ENCODE results near the gene VWA1. TPM values are rescaled to one million over a fixed set of nuclear protein-coding genes. Genes with fewer than 3 reads are reported as not detected.

VWA1 gene
- total and polyA plus RNA-seq, 2 of the 4 experiments (the other 2 are of a cell fraction), result 1.1 to 6.1 TPM

GRCh38 chr1:1430114-1430982, 5.1 kb upstream of the VWA1 start:
- Histone ChIP-seq H4K91ac (ENCODE audit: insufficient read depth, low read depth, low read length) (peak overlapping the region; percentile 66; the same call in 1 of the 2 replicates), H2BK20ac (ENCODE audit: low read depth, low read length) (no peak overlapping the region), H2BK120ac (ENCODE audit: low read depth, low read length) (peak overlapping the region; percentile 38), H3K9me1 (ENCODE audit: insufficient read depth, low read length) (0 out of 2 replicates have a peak, but pooled peaks cover 5% of the 10 kb centered on the region), H2AK5ac (ENCODE audit: low read depth, low read length) (no peak overlapping the region; the same call in 1 of the 2 replicates), H3K4me3 (ENCODE audit: insufficient read depth, low read depth, low read length) (no peak overlapping the region), H4K20me1 (ENCODE audit: insufficient read depth, low read length) (no peaks in the 10 kb centered on the region), H3K23ac (ENCODE audit: low read depth, low read length) (no peak overlapping the region), H3K14ac (replicated peaks; ENCODE audit: low read depth, low read length) (no peak overlapping the region; the same call in none of the 2 replicates), H3K27ac (ENCODE audit: insufficient read depth, low read length) (peak overlapping the region; percentile 9; the same call in 1 of the 2 replicates), H3K4me2 (ENCODE audit: low read depth, low read length) (peak overlapping the region; percentile 1; the same call in 1 of the 2 replicates), H3K9ac (ENCODE audit: low read depth, low read length) (no peak overlapping the region), H3K9me3 (ENCODE audit: control insufficient read depth, insufficient read depth, low read length) (no peaks in the 10 kb centered on the region), H2BK15ac (ENCODE audit: low read depth, low read length) (no peak overlapping the region), H3K56ac (ENCODE audit: extremely low read depth, insufficient read depth, low read length) (no peak overlapping the region), H2AK9ac (replicated peaks; ENCODE audit: low read depth, low read length, poor library complexity) (peak overlapping the region; percentile 22), H4K5ac (ENCODE audit: low read depth, low read length) (peak overlapping the region; percentile 65), H3K36me3 (ENCODE audit: control insufficient read depth, insufficient read depth, low read length) (no peaks in the 10 kb centered on the region), H3K18ac (ENCODE audit: low read depth, low read length) (peak overlapping the region; percentile 19; the same call in 1 of the 2 replicates), H3K27me3 (ENCODE audit: control insufficient read depth, insufficient read depth, low read length) (no peaks in the 10 kb centered on the region), H3K79me1 (ENCODE audit: low read depth in 1 of 2, low read length in 2 of 2) (no peaks in the 10 kb centered on the region), H3K4ac (ENCODE audit: low read depth, low read length) (peak overlapping the region; percentile 42), H2BK5ac (ENCODE audit: low read depth, low read length, poor library complexity, severe bottlenecking) (no peak overlapping the region), H3K4me1 (ENCODE audit: control insufficient read depth, insufficient read depth, low read length) (peaks cover 23% of the 10 kb centered on the region), H2AFZ (replicated peaks; ENCODE audit: low read length, poor library complexity) (peak overlapping the region; percentile 67), H4K8ac (ENCODE audit: low read depth in 2 of 2, low read length in 2 of 2) (peak overlapping the region; percentile 73 to 86; a peak in 3 of 4 replicates)
- intact Hi-C loops (cut with micrococcal nuclease), result no loop called here
- in situ Hi-C loops (cut with MboI; ENCODE audit: low sequenced_read_pairs), result no loop called here
- no TSS peak for BruUV-seq (replicated peaks)
- ChIA-PET POLR2A (ENCODE audit: unreplicated experiment) (no interaction called here), CTCF (interaction anchor here (1.0 kb wide), 1 partner anchor 55 kb away, joined by 3 read pairs; the partner anchor contains the start of gene AURKAIP1)
- TF ChIP-seq CTCF (conservative IDR thresholded peaks at IDR 0.05; ENCODE audit: low read depth, low read length) (peak; percentile 19; the same call in 1 of the 2 replicates), RFX5 (IDR thresholded peaks at IDR 0.05; ENCODE audit: low read depth, low read length) (no peak)
- DNase-seq, result peak; percentile 50
- ATAC-seq (ENCODE audit: low read depth), result peak; percentile 66
- dilution Hi-C loops (cut with HindIII; ENCODE audit: low sequenced_read_pairs, unreplicated experiment), result no loop called here
- WGBS, 2 experiments (ENCODE audit: extremely low coverage in 2 of 2, insufficient read length in 1 of 2), result 29% methylated on average over 13 of the region's 35 CpGs; no CpG with 5 or more reads in 1 of the 2 experiments

Data from IMR-90 (cell line).